HG02759 (cell line): Measurements from ENCODE around the gene RRM2.

Source experiments
- ATAC-seq: cut with Tn5 transposase; IDR thresholded peaks from one replicate; pipeline ENCODE4 v1.9.1; 2021; ENCODE audit warnings: mild to moderate bottlenecking, moderate library complexity; ENCODE audit not compliant: unreplicated experiment

RRM2 gene

DNA sequence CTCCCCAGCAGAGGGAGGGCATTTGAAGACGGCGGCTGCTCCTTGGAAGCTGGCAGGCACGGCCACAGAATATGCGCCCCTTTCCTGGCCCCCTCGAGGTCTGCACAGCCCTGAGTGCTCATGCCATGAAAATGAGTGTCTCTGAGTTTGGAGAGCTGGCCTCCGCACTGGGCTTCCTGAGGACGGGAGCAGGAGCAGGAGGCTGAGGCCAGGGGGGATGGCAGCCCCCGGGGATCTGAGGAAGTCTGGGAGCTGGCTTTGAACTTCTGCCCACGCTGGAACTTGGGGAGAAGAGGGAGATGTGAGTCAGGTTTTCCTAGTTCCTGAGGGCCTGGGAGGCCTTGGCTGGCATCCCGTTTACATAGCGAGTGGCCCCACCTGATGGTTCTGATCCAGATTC lies 47.0 kb downstream of the RRM2 start:
- no peak for ATAC-seq

DNA sequence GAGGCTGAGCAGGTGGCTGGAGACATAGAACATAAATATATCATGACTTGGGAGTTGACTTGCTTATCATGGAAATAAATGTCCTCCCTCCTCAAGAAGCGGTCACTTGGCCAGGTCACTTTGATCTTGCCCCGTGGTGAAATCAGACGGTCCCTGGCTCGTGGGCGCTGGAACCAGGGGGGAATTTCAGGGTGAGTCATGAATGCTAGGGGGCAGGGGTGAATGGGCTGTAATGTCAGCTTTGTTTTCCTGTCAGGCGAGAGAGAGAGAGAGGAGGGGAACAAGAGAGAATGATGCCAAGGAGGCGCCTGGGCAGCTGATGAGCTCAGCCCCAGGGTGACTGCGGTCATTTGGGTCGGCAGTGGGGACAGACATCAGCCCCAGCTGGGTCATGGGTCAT lies 47.7 kb downstream of the RRM2 start:
- no peak for ATAC-seq

DNA sequence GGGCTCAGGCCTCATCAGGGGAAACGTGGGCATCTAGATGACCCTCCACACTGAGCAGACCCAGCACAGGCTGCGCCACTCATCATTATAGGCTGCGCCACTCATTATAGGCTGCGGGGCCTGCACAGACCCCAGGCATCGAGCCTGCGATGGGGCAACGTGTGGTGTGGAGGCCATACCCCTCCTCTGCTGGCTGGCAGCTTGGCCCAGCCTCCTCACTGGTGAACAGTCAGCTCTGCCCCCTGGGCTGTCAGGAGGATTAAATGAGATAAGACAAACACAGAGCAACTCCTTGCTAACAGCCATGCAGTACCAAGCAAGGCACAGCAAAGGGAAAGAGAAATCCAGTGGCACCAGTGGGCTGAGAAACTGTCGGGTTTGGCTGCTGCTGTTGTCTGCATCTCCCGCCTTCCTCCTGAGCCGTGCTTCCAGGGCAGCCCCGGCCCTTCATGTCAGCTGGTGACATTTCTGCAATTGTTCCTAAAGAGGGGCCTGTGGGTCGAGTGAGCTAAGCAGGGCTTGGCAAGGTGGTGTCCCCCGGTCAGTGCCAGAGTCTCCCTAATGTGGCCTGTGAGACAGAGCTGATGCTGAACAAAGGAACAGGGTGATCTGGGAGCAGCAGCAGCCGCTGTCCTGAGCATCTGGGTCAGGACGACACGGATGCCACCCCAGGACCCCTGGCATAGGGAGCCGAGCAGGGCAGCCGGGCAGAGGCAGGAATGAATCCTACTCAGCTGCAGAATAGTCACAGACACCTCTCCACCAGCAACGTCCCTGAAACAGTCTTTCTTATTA lies 48.7 kb downstream of the RRM2 start:
- no peak for ATAC-seq

DNA sequence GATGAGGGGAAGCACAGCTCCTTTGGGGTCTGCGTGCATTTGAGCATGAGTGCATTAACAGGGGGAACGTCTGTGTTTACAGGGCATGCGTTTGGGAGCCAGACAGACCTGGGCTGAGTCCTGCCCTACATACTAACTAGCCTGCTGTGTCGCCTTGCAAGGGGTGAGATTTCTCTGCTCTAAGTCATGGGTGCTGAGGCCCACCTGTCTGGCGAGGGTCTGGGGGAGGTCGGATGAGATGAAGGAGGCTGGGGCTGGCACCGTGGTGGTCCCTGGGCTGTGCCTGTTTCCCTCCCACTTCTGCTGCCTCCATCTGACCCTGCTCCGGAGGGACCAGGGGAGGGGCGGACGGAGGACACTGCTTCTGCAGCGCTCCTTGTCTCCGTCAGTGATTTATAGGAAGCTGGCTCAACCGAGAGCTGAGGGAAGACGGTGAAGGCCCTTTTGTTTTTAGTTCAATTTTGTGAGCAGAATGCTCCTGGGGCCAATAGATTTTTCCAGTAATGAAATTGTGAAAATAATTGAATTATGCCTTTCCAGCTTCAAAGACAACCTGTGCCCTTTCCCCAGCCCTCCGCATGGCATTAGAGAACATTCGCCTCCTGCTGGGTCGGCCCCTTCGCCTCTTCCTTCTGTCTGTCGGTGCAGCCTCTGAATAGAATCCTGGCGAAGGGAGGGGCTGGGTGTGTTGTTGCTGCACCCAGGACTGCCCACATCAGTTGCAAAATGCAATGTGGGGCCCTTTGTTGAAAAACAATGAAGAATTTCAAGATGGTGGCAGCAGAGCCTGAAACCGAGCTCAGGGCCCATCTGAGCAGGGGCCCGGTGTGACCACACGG lies 49.7 kb downstream of the RRM2 start:
- ATAC-seq = no peak

DNA sequence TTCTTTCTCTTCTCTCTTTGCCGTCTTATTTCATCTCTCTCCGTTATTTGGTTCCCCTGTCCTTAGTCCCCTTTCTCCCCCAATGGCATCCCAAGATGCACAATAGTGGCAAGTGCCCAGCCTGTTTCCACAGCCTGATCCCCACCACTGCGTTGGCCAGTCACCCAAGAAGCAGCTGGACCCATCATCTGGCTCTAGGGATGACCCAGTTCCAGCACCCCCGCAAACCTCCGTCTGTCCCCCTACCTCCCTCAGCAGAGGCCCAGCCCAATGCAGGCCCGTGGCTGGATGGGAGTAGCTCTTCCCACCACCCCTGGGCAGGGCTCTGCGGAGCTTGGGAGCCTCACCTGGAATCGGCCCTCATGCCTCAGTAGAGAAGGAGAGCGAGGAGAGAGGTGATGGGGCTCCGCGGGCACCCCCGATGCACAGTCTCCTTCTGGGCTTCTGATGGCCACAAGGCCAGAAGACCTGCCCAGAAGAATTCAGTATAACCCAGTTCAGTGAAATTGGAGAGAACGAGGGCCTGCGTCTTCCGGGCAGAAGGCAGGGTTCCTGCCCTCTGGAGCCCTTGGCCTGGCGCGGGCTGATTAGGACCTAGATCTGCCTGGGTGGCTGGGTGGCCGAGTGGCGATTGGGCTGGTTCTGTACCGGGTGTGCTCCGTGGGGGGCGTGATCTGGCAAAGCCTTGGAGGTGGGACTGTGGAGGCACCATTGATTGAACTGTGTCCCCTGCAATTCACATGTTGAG lies 50.9 kb downstream of the RRM2 start:
- no peak for ATAC-seq

DNA sequence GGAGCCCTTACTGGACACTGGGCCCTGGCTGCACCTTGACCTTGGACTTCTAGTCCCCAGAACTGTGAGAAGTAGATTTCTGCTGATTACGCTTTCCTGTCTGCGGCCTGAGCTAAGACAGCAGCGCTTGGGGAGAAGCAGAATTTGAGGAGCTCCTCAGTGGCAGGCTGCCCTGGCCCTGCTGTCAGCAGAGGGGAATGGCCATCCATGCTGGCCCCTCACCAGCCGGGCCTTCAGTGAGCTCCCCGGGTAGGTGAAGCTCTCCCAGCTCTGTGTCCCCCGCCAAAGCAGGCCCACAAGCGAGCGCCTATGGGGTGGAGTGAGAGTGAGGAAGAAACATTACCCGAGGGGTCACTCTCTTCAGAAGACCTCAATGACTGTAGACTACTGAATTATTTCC lies 51.6 kb downstream of the RRM2 start:
- no peak for ATAC-seq

DNA sequence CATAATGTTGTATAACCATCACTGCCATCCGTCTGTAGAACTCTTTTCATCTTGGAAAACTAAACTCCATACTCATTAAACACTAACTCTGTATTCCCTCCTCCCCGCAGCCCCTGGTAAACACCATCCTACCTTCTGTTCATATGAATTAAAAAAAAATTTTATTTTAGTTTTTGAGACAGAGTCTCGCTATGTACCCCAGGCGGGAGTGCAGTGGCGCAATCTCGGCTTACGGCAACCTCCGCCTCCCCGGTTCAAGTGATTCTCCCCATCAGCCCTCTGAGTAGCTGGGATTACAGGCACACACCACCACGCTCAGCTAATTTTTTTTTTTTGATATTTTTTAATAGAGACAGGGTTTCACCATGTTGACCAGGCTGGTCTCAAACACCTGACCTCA lies 52.9 kb downstream of the RRM2 start:
- no peak for ATAC-seq

DNA sequence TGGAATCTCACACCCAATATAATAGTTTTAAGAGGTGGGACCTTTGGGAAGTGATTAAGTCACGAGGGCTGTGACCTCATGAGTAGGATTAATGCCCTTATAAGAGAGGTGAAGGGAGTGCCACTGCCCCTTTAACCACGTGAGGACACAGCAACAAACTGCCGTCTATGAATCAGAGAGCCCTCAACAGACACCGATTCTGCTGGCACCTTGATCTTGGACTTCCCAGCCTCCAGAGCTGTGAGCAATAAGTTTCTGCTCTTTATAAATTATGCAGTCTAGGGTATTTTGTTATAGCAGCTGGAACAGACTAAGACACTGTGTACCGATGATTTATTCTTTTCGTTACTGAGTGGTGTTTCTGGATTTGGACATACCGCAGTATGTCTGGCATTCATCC lies 56.2 kb downstream of the RRM2 start:
- ATAC-seq = no peak

DNA sequence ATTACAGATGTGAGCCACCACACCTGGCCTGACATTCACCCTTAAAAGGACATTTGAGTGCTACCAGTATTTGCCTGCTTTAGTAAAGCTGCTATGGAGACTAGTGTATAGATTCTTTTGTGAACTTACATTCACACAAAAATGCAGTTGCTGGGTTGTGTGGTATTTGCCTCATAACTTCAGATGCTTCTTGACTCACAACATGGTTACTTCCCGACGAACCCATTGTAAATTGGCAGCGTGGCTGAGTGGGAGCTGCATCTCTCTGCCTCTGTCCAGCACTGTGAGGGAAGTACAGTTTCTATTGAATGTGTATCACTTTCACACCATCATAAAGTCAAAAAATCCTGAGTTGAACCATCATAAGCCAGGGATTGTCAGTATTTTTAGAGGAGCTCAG lies 56.9 kb downstream of the RRM2 start:
- no peak for ATAC-seq

DNA sequence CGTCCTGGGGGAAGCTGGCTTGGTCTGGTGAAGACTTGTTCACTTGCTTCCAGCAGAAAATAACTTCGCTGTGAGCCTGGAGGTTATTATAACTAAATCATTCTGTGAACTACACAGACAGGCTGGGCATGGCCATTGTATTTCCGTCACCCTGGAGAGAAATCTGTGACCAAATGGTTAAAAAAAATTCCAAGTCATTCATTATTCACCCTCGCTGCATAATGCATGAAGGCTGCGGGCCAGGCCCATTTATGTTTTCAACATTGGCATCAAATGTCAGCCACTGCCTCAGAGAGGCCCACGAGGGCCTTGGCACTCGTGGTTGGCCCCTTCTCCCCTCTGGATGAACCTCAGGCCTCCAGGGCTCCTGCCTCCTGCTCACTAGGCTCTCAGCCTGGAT lies 57.7 kb downstream of the RRM2 start:
- ATAC-seq = no peak
